Glutamatergic neuron (in vitro differentiated cells): Measurements from ENCODE around the gene CLEC1A. TPM values are rescaled to one million over a fixed set of nuclear protein-coding genes. Genes with fewer than 3 reads are reported as not detected.

ENCODE experiments used
- DNase-seq: peaks from one replicate; pipeline ENCODE4 v3.0.0; 2022
- H3K27ac Mint-ChIP-seq: one replicate; pipeline ENCODE4 v1.8.0; 2020; ENCODE audit warnings: mild to moderate bottlenecking, mixed read lengths, inconsistent platforms; ENCODE audit not compliant: unreplicated experiment
- H3K27me3 Mint-ChIP-seq: one replicate; pipeline ENCODE4 v1.8.0; 2020; ENCODE audit warnings: mild to moderate bottlenecking, moderate library complexity, mixed read lengths, inconsistent platforms; ENCODE audit not compliant: unreplicated experiment
- H3K36me3 Mint-ChIP-seq: one replicate; pipeline ENCODE4 v1.8.0; 2020; ENCODE audit warnings: mild to moderate bottlenecking, mixed read lengths, inconsistent platforms; ENCODE audit not compliant: unreplicated experiment
- H3K4me1 Mint-ChIP-seq: one replicate; pipeline ENCODE4 v1.8.0; 2020; ENCODE audit warnings: mild to moderate bottlenecking, low read depth, mixed read lengths, inconsistent platforms; ENCODE audit not compliant: unreplicated experiment
- H3K4me3 Mint-ChIP-seq: one replicate; pipeline ENCODE4 v1.8.0; 2020; ENCODE audit warnings: mild to moderate bottlenecking, mixed read lengths, inconsistent platforms; ENCODE audit not compliant: unreplicated experiment
- H3K9me3 Mint-ChIP-seq: one replicate; pipeline ENCODE4 v1.8.0; 2020; ENCODE audit warnings: mild to moderate bottlenecking, moderate library complexity, mixed read lengths, inconsistent platforms; ENCODE audit not compliant: unreplicated experiment
- total RNA-seq: library from RNA; stranded (reverse); fragmentation: NEBNext Ultra II Directional; extraction: Animal tissue kit (Norgen Biotek cat#: 25700); gene quantifications from one replicate; pipeline ENCODE4 v1.2.1, GENCODE V29; 2021; ENCODE audit not compliant: unreplicated experiment
- TF ChIP-seq, protein P1 (sequence below): fragments of 200-600 bp; sonication (generic); IDR thresholded peaks from one replicate; pipeline ENCODE4 v1.5.0; 2021; ENCODE audit not compliant: partially characterized antibody, unreplicated experiment

The CLEC1A gene
- total RNA-seq, 1 donor from 2014 or later, result not detected

DNA sequence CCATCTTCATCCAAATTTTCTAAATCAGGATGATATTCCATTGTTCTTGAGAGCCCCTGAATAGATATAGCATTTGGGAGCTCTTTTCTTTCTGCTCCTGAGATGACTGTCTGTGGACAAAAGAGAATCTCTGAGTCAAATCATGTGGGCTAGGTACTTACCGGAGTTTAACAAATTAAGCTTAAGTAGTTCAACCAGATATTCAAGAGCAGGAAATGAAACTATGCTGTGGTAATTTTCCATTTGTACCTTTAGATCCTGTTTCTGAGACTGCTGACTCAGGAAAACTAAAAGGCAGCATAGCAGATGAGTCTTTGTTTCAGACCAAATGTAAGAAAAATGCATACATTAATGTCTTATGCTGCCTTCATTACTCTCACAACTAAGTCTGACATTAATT, 31.3 kb upstream of the CLEC1A start, which contains the start of gene CLEC7A:
TSS of gene CLEC7A (minus strand) at position 158 of the 400 bp plus-strand sequence. CDS start at position 41, 117 bp downstream.
- Mint-ChIP-seq H3K27ac (no peak within 1 kb of the TSS), H3K4me1 (no peaks in the 10 kb centered on the region), H3K36me3 (no peaks in the 10 kb centered on the region), H3K4me3 (no peak within 1 kb of the TSS), H3K9me3 (peaks cover 2% of the 10 kb centered on the region), H3K27me3 (peaks cover 1% of the 10 kb centered on the region)
- TF ChIP-seq, protein P1, sequence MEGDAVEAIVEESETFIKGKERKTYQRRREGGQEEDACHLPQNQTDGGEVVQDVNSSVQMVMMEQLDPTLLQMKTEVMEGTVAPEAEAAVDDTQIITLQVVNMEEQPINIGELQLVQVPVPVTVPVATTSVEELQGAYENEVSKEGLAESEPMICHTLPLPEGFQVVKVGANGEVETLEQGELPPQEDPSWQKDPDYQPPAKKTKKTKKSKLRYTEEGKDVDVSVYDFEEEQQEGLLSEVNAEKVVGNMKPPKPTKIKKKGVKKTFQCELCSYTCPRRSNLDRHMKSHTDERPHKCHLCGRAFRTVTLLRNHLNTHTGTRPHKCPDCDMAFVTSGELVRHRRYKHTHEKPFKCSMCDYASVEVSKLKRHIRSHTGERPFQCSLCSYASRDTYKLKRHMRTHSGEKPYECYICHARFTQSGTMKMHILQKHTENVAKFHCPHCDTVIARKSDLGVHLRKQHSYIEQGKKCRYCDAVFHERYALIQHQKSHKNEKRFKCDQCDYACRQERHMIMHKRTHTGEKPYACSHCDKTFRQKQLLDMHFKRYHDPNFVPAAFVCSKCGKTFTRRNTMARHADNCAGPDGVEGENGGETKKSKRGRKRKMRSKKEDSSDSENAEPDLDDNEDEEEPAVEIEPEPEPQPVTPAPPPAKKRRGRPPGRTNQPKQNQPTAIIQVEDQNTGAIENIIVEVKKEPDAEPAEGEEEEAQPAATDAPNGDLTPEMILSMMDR, result no peak
- DNase-seq, result no peak

DNA sequence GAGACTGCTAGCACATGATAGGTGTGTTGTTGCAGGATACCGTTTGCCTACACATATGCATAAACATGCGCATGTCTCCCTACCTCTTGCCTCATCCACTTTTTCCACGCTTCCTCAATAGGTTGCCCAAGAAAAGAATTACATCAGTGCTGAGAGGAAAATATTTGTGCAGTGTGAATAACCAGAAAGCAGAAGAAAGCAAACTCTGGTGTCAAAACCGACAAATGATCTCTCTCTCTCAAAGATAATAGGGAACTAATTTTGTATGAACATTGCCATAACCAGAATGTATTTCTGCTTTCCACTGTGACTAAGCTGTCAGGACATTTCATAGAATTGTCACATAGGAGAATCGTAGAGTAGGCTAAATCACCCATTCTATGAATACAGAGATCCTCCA, 29.9 kb upstream of the CLEC1A start:
- TF ChIP-seq, protein P1, result no peak
- Mint-ChIP-seq H3K4me3 (no peak overlapping the region), H3K27me3 (no peaks in the 10 kb centered on the region), H3K4me1 (no peaks in the 10 kb centered on the region), H3K36me3 (no peaks in the 10 kb centered on the region), H3K27ac (no peak overlapping the region), H3K9me3 (peaks cover 2% of the 10 kb centered on the region)
- no peak for DNase-seq

DNA sequence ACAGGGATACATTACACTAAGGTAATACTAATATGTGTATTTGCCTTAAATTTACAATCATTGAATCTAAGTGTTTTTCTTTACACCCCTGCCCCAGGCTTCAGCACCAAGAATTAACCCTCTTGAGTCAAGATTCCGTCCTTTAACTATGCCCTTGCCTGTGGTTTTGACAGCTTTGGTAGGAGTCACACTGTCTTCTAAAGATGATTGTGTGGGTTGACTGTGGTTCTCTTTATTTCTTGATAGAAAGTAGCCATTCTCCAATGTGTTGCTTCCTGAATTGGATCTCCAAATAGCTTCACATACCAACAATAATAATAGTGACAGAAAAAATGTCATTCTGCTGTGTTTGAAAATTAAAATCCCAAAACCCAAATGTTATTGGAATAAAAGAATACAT, 27.6 kb upstream of the CLEC1A start:
- TF ChIP-seq, protein P1, result no peak
- no peak for DNase-seq
- H3K36me3 Mint-ChIP-seq, result no peaks in the 10 kb centered on the region
- H3K27me3 Mint-ChIP-seq, result no peaks in the 10 kb centered on the region
- no peaks in the 10 kb centered on the region for H3K4me1 Mint-ChIP-seq
- no peak overlapping the region for H3K4me3 Mint-ChIP-seq
- H3K27ac Mint-ChIP-seq, result no peak overlapping the region
- H3K9me3 Mint-ChIP-seq, result peaks cover 2% of the 10 kb centered on the region

GRCh38 chr12:10122689-10123088, 23.9 kb upstream of the CLEC1A start:
- Mint-ChIP-seq H3K4me1 (no peaks in the 10 kb centered on the region), H3K9me3 (peaks cover 2% of the 10 kb centered on the region), H3K4me3 (no peak overlapping the region), H3K36me3 (no peaks in the 10 kb centered on the region), H3K27ac (no peak overlapping the region), H3K27me3 (no peaks in the 10 kb centered on the region)
- TF ChIP-seq, protein P1, result no peak
- no peak for DNase-seq

GRCh38 chr12:10121278-10121677, 22.5 kb upstream of the CLEC1A start:
- H3K4me1 Mint-ChIP-seq, result no peaks in the 10 kb centered on the region
- H3K27ac Mint-ChIP-seq, result no peak overlapping the region
- no peak overlapping the region for H3K4me3 Mint-ChIP-seq
- TF ChIP-seq, protein P1, result no peak
- no peaks in the 10 kb centered on the region for H3K9me3 Mint-ChIP-seq
- DNase-seq, result no peak
- no peaks in the 10 kb centered on the region for H3K36me3 Mint-ChIP-seq
- H3K27me3 Mint-ChIP-seq, result no peaks in the 10 kb centered on the region
